Activated T-helper 2 cell treated with anti-CD3 and anti-CD28 coated beads, Interferon-gamma antibody, Interleukin-2, Interleukin-4, amounts not matched to agents 10 μg/mL and 5 μg/mL and 100 μg/mL, durations not matched to agents 14 hours and 24 hours and 36 hours (primary cell): ENCODE results near the gene CEPT1. TPM values are rescaled to one million over a fixed set of nuclear protein-coding genes. Genes with fewer than 3 reads are reported as not detected.

Experiments used
- DNase-seq: peaks from one replicate; pipeline ENCODE4 v3.0.0; 2021; ENCODE audit warnings: low spot score
- H3K27ac Mint-ChIP-seq: one replicate; pipeline ENCODE4 v1.8.0; 2021; ENCODE audit warnings: mixed read lengths
- H3K27me3 Mint-ChIP-seq: one replicate; pipeline ENCODE4 v1.8.0; 2021; ENCODE audit warnings: low read depth, mixed read lengths
- H3K36me3 Mint-ChIP-seq: one replicate; pipeline ENCODE4 v1.8.0; 2021; ENCODE audit warnings: low read depth, mixed read lengths
- H3K4me1 Mint-ChIP-seq: one replicate; pipeline ENCODE4 v1.8.0; 2021; ENCODE audit warnings: low read depth, mixed read lengths
- H3K4me3 Mint-ChIP-seq: one replicate; pipeline ENCODE4 v1.8.0; 2021; ENCODE audit warnings: low read depth, mild to moderate bottlenecking, moderate library complexity, mixed read lengths
- H3K9me3 Mint-ChIP-seq: one replicate; pipeline ENCODE4 v1.8.0; 2021; ENCODE audit warnings: mixed read lengths
- intact Hi-C: fragments of 100-400 bp; cut with micrococcal nuclease; formaldehyde crosslinking; loops from one replicate; pipeline ENCODE4 v1.15.1; 2023
- total RNA-seq: library from RNA; stranded (reverse); gene quantifications from 2 replicates; pipeline ENCODE4 v1.2.3, GENCODE V29; 2022

Gene CEPT1
- total RNA-seq, 1 donor from 2014 or later, result 34.8 TPM

DNA sequence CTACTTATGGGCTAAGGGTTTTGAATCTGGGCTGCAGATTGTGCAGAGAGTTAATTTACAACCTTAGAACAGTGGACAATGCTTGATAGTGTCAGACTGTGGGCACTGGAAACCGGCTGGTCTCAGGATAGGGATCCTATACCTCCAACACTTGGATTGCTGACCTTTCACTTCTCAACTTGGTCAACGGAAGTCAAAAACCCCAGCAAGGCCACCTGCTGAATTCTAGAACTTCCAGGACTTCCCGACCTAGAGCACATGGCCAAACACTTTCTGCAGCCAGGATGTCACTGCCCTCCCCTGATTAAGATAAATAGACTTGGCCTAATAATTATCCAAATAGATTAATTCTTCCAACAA lies 60.8 kb downstream of the CEPT1 start:
- Mint-ChIP-seq H3K4me3 (peak overlapping the region; percentile 98), H3K4me1 (peaks cover 69% of the 10 kb centered on the region), H3K36me3 (peaks cover 44% of the 10 kb centered on the region), H3K27me3 (no peaks in the 10 kb centered on the region), H3K9me3 (no peaks in the 10 kb centered on the region), H3K27ac (peak overlapping the region; percentile 97)
- intact Hi-C loops, result loop anchor here (1.0 to 5.0 kb wide), 4 partner anchors 16 to 557 kb away; partner anchors contain the start of genes DDX20 and KCNA3
- no peak for DNase-seq

DNA sequence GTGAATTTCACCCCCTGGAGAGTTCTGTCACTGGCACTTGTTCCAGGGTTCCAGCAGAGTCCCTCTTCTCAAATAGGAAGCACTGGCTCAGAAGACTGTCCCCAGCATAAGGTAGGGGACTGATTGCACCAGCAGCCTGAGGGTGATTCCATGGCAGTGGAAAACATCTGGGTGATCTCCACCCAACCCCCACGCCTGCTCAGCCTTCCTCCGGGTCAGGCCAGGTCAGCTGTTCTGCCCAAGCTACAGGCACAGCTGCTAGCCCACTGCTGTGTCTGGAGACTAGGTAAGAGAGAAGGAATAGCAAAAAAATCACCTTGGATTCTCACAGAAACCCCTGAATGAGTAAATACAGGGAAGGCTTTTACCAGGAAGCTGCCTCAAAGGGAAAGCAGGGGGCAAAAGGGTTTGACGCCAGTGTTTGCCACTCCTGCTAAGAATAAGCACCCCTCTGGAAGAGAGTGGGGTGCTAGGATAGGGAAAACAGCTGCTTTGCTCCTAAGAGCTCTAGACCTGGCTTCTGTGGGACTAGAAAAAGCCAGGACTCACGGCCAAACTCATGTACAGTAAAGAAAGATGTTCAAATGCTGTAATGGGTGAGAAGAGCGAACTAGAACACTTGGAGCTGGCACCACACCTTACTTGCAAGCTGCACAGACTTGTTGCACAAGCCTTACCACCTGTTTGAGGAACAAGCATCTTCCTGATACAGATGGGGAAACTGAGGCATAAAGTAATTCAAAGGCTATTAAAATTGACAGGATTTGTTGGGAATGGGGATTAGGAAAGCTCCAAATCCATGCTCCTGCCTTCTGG lies 61.5 kb downstream of the CEPT1 start:
- Mint-ChIP-seq H3K27me3 (no peaks in the 10 kb centered on the region), H3K9me3 (no peaks in the 10 kb centered on the region), H3K4me3 (peak overlapping the region; percentile 98), H3K36me3 (peaks cover 37% of the 10 kb centered on the region), H3K4me1 (peaks cover 68% of the 10 kb centered on the region), H3K27ac (peak overlapping the region; percentile 97)
- DNase-seq, result no peak
- intact Hi-C loops, result loop anchor here (5.0 kb wide), 3 partner anchors 319 to 556 kb away; partner anchors contain the start of genes DDX20 and KCNA3

DNA sequence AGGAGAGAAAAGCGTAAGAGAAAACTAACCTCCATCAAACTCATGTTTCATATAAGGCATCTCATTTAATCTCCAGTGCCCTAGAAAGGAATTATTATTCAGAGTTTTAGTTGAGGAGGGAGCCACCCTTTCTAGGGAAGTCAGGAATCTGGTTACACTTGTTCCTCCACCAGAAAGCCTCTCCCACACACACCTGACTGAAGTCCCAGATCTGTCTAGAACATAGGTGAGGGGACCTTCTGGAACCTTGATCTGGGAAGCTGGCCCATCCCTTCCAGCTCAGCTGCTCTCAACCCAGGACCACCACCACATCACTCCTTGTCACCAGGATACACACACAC lies 62.3 kb downstream of the CEPT1 start:
- Mint-ChIP-seq H3K27ac (peak overlapping the region; percentile 97), H3K9me3 (no peaks in the 10 kb centered on the region), H3K4me3 (peak overlapping the region; percentile 98), H3K36me3 (peaks cover 29% of the 10 kb centered on the region), H3K27me3 (no peaks in the 10 kb centered on the region), H3K4me1 (peaks cover 64% of the 10 kb centered on the region)
- intact Hi-C loops, result loop anchor here (5.0 kb wide), 3 partner anchors 320 to 555 kb away; partner anchors contain the start of genes DDX20 and KCNA3
- DNase-seq, result no peak

DNA sequence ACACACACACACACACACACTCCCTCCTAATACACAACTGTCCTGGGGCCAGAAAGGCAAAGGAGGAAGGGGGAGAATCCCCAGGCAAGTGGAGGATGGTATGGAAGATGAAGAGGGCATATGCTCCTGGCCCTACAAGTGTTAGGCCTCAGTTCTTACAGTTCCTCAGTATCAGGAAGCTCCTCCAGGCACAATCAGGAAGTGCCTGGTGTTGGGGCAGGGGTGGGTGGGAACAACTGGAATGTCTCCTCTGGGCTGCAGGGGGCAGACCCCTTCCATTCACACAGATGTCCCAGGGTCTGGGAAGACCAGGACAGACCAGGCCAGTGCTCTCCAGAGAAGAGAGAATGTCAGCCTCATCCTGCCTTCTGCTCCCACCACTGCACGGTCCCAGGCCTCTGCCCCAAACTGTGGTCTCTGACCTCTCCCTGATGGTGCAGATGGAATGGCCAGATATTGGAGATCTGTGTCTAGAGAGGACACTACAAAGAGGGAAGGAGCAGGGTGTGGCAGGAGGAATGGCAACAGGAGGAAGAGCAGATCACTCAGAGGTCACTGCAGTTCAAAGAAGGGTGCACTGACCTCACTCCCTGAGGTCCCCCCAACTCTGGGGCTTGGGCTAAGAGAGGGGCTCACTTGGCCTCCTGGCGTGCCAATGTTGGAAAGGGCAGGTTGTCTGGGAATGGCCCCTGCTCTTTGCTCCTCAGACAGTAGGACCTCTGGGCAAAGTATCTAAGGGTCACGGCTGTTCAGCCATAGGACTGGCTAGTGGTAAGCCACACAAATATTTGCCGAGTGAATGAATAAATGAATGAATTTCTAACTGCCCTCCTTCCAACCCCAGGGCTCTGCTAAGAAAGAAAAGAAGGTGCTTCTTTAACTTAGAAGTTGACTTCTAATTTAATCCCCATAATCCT lies 62.9 kb downstream of the CEPT1 start:
- intact Hi-C loops, result loop anchor here (5.0 kb wide), 3 partner anchors 321 to 554 kb away; partner anchors contain the start of genes DDX20 and KCNA3
- Mint-ChIP-seq H3K4me3 (peak overlapping the region; percentile 98), H3K9me3 (no peaks in the 10 kb centered on the region), H3K4me1 (peaks cover 63% of the 10 kb centered on the region), H3K36me3 (peaks cover 22% of the 10 kb centered on the region), H3K27me3 (no peaks in the 10 kb centered on the region), H3K27ac (peak overlapping the region; percentile 97)
- no peak for DNase-seq

DNA sequence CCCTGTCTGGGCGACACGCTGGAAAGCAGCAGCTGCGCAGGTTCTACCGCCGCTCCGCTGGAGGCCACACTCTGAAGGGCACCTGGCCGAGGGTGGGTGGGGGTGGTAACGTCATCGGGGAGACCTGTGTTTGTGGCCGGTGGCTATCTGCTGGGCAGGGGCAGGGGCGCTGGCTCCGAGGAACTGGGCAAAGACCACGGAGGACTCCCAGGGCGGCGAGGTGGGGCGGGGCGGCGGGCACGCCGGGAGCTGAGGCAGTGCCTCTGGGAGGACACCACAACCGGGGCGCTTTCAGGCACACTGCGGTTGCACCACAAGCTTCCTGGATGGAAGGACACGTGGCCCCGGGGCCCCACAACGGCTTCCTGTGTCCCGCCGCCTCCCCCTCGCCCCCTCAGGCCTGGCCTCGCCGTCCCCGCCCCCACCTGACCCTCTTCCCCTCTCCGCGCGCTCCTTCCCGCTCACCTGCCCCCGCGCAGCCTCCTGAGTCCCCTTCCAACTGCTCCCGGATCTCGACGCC lies 63.7 kb downstream of the CEPT1 start:
- H3K9me3 Mint-ChIP-seq, result no peaks in the 10 kb centered on the region
- peaks cover 61% of the 10 kb centered on the region for H3K4me1 Mint-ChIP-seq
- peak overlapping the region; percentile 98 for H3K4me3 Mint-ChIP-seq
- peaks cover 15% of the 10 kb centered on the region for H3K36me3 Mint-ChIP-seq
- intact Hi-C loops, result loop anchor here (1.0 to 5.0 kb wide), 4 partner anchors 12 to 554 kb away; partner anchors contain the start of genes DDX20 and KCNA3
- peak; percentile 83 for DNase-seq
- peak overlapping the region; percentile 97 for H3K27ac Mint-ChIP-seq
- H3K27me3 Mint-ChIP-seq, result no peaks in the 10 kb centered on the region

DNA sequence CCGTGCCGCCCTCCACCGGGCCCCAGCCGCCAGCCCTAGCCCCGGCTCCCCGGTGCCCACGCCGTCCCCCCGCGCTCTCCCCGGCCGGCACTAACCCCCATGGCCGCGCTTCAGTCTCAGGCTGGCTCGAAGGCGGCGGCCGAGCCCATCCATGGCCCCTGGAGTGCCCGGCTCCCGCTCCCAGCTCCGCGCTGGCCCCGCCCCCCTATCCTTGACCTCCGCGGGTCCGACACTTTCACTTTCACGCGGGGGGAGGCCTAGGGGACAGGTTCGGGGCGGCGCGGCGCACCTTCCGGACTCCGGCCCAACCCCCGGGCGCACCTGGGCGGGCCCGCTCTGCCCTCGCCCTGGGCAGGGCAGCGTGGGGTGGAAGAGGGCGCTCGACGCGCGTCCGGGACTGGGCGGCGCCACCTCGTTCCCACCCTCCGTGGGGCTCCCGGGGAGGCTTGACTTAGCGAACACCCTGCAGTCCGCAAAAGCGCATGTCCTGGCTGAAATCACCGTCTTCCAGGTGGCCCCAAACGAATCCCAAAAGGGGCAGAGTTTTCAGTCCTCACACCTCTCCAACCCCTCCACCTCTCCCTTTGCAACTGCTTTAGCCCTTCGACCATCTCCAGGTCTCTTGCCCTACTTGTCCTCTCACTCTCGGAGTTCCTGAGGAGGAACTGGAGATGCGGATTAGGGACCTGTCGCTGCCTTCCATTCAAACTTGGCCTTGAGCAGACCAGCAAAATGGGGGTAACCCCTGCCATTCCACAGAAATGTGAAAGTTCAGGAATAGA lies 64.4 kb downstream of the CEPT1 start:
- H3K27ac Mint-ChIP-seq, result peak overlapping the region; percentile 72
- H3K9me3 Mint-ChIP-seq, result no peaks in the 10 kb centered on the region
- H3K4me3 Mint-ChIP-seq, result peak overlapping the region; percentile 98
- peak; percentile 56 for DNase-seq
- H3K27me3 Mint-ChIP-seq, result no peaks in the 10 kb centered on the region
- peaks cover 66% of the 10 kb centered on the region for H3K4me1 Mint-ChIP-seq
- H3K36me3 Mint-ChIP-seq, result peaks cover 8% of the 10 kb centered on the region
- intact Hi-C loops, result loop anchor here (1.0 to 5.0 kb wide), 4 partner anchors 11 to 553 kb away; partner anchors contain the start of genes DDX20 and KCNA3

DNA sequence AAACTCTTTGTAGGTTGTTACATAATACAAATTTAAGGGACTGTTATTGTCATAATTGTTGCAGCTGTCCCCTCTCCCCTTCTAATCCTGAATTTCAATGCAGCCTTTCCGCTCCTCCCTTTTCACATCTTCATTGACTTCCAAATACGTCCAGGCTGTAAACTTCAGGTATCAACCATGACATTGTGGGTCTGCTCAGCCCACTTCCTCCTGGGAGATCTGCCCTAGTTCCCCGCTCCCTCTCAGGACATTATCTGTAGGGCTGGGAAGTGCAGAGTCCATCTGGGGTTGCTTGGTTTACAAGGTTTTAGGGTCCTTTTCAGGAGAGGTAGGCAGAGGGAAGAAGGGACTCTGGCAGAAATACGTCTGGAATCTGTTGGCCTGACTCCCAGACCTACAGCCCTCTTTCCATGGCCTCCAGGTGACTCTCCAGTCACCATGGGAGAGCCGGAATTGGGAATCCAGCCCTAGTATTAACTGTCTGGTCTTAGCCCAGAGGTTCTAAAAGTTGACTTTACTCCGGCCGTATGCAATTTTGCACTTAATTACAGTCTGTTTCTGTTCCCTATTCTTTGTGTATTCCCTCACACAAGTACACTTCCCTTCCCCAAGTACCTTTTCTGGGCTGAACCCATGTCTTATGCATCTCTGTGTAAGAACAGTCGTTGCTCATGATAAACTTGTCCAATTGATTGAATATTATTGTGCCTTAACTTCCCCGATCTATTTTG lies 65.1 kb downstream of the CEPT1 start:
- Mint-ChIP-seq H3K4me1 (peaks cover 71% of the 10 kb centered on the region), H3K4me3 (peak overlapping the region; percentile 53), H3K27me3 (no peaks in the 10 kb centered on the region), H3K36me3 (peaks cover under 1% of the 10 kb centered on the region), H3K9me3 (no peaks in the 10 kb centered on the region), H3K27ac (peak overlapping the region; percentile 72)
- no peak for DNase-seq
- intact Hi-C loops, result loop anchor here (1.0 to 5.0 kb wide), 4 partner anchors 10 to 552 kb away; partner anchors contain the start of genes DDX20 and KCNA3

DNA sequence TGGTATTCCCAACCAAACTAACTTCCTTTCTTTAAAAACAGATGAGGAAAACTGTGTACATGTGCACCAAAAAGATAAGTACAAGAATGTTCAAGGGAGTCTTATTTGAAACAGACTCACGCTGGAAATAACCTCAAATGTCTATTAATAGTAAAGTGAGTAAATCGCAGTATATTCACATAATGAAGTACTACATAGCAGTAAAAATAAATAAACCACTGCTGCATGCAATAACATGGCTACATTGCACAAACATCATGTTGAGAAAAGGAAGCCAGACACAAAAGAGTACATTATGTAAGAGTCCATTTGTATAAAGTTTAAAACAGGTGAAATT lies 65.7 kb downstream of the CEPT1 start:
- Mint-ChIP-seq H3K9me3 (no peaks in the 10 kb centered on the region), H3K27me3 (no peaks in the 10 kb centered on the region), H3K36me3 (no peaks in the 10 kb centered on the region), H3K27ac (peak overlapping the region; percentile 19), H3K4me3 (peak overlapping the region; percentile 14), H3K4me1 (peaks cover 70% of the 10 kb centered on the region)
- no peak for DNase-seq
- intact Hi-C loops, result no loop called here

DNA sequence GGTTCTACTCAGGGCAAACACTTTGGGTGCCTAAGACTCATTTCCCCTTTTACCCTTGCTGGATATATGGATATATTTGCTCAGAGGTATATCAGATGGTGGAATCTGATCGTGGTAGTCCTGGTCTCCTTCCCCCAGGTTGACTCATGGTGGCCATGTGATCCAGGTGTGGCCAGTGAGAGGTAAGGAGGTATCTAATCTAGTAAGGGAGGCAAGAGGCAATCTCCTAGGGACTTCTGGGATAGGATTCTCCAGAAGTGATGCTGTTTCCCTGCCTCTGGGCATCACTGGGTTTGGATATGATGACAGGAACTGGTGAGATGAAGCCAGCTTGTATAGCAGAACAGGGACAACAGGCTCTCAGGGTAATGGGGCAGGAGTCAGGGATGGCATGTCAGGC lies 68.9 kb downstream of the CEPT1 start:
- Mint-ChIP-seq H3K36me3 (no peaks in the 10 kb centered on the region), H3K9me3 (no peaks in the 10 kb centered on the region), H3K27ac (no peak overlapping the region), H3K27me3 (no peaks in the 10 kb centered on the region), H3K4me3 (no peak overlapping the region), H3K4me1 (peaks cover 63% of the 10 kb centered on the region)
- intact Hi-C loops, result no loop called here
- no peak for DNase-seq

DNA sequence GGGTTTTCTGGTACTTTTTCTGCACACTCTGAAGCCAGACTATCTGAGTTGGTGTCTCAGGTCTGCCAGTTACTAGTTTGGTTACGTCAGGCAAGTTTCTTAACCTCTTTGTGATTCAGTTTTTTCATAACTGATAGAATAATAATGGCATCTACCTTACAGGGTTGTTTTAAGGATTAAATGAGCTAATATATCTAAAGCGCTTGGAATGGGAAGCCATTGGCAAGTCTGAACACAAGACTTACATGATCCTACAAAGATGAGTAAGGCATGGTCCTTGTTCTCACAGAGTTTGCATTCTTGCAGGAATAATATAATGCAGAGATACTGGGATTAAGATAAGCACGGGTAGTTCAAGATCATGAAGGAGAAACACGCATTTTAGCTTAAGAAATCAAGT lies 69.6 kb downstream of the CEPT1 start:
- DNase-seq, result no peak
- no peak overlapping the region for H3K4me3 Mint-ChIP-seq
- H3K27ac Mint-ChIP-seq, result no peak overlapping the region
- H3K4me1 Mint-ChIP-seq, result peaks cover 69% of the 10 kb centered on the region
- H3K9me3 Mint-ChIP-seq, result no peaks in the 10 kb centered on the region
- no peaks in the 10 kb centered on the region for H3K36me3 Mint-ChIP-seq
- H3K27me3 Mint-ChIP-seq, result no peaks in the 10 kb centered on the region
- intact Hi-C loops, result no loop called here

DNA sequence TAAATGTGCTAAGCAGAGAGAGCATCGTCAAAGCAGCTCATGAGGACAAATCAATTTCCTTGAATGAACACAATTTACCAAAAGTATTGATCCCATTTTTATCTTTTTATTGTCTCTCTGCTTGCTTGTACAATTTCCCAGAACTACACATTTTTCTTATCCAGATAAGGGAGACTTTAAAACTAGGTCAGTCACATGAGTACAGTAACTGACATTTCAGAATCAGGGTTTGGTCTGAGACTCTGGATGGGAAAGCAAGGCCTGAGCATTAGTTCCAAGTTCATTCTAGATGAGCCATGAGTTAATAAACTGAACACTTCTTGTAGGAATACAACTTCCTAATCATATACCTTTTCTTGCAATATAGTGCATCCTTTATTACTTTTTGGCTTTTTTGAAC lies 71.9 kb downstream of the CEPT1 start:
- H3K36me3 Mint-ChIP-seq, result no peaks in the 10 kb centered on the region
- no peak overlapping the region for H3K4me3 Mint-ChIP-seq
- no peak overlapping the region for H3K27ac Mint-ChIP-seq
- no peaks in the 10 kb centered on the region for H3K27me3 Mint-ChIP-seq
- DNase-seq, result no peak
- H3K9me3 Mint-ChIP-seq, result no peaks in the 10 kb centered on the region
- H3K4me1 Mint-ChIP-seq, result peaks cover 73% of the 10 kb centered on the region
- intact Hi-C loops, result no loop called here
